ENCODE data around the gene TOR1AIP2.
A peak's percentile ranks its signal among the peaks of the same experiment; 100 is the strongest.
"Not testable (repeated sequence)": the region's sequence is repeated elsewhere in the genome, so short reads cannot be mapped to it uniquely, and the experiment has no call there.

TOR1AIP2 gene

DNA sequence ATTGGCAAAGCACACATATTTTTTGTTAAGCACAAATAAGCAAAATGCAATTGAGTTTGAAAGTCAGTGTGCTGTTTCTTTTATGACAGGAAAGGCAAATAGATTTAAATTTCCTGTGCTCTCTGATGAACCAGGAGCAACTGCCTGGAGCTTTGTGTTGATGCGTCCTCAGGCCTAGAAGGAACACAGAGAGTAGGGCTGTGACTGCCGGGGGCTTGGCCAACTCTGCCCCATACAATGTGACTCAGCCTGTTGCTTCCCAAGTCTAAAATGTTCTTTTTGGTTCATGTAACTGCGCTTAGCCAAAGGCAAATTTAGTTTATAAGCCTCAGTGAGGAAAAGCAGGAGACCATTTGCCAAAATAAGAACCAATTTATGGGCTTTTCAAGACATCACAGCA, 37.5 kb downstream of the TOR1AIP2 start:
- DNase-seq (ENCODE audit: low read depth, low spot score) = peak; percentile 42
- TF ChIP-seq FOXP2 (optimal IDR thresholded peaks at IDR 0.05; ENCODE audit: control extremely low read depth, extremely low read length, insufficient read depth) (peak; percentile 33), EZH2 (IDR thresholded peaks at IDR 0.05) (no peak)
- H3K9me3 ChIP-seq (ENCODE audit: low read depth, low read length) = no peaks in the 10 kb centered on the region
- H3K4me3 ChIP-seq = peak overlapping the region; percentile 42; the same call in 1 of the 2 replicates
- peaks cover 19% of the 10 kb centered on the region for H3K36me3 ChIP-seq (ENCODE audit: insufficient read depth, low read length)
- peak overlapping the region; percentile 90 for H3K27ac ChIP-seq
- H3K9ac ChIP-seq (ENCODE audit: insufficient read length) = peak overlapping the region; percentile 15

DNA sequence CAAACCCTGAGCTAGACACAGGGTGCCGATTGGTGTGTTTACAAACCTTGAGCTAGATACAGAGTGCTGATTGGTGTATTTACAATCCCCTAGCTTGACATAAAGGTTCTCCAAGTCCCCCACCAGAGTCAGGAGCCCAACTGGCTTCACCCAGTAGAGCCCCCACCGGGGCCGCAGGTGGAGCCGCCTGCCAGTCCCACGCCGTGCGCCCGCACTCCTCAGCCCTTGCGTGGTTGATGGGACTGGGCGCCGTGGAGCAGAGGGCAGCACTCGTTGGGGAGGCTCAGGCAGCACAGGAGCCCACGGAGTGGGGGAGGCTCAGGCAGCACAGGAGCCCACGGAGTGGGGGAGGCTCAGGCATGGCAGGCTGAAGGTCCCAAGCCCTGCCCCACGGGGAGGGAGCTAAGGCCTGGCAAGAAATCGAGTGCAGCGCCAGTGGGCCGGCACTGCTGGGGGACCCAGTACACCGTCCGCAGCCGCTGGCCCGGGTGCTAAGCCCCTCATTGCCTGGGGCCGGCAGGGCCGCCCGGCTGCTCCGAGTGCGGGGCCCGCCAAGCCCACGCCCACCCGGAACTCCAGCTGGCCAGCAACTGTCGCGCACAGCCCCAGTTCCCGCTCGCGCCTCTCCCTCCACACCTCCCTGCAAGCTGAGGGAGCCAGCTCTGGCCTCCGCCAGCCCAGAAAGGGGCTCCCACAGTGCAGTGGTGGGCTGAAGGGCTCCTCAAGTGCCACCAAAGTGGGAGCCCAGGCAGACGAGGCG, 40.7 kb downstream of the TOR1AIP2 start:
- H3K4me3 ChIP-seq; H3K27ac ChIP-seq; H3K9ac ChIP-seq (ENCODE audit: insufficient read length); H3K9me3 ChIP-seq (ENCODE audit: low read depth, low read length); H3K36me3 ChIP-seq (ENCODE audit: insufficient read depth, low read length); DNase-seq (ENCODE audit: low read depth, low spot score): not testable (repeated sequence)

DNA sequence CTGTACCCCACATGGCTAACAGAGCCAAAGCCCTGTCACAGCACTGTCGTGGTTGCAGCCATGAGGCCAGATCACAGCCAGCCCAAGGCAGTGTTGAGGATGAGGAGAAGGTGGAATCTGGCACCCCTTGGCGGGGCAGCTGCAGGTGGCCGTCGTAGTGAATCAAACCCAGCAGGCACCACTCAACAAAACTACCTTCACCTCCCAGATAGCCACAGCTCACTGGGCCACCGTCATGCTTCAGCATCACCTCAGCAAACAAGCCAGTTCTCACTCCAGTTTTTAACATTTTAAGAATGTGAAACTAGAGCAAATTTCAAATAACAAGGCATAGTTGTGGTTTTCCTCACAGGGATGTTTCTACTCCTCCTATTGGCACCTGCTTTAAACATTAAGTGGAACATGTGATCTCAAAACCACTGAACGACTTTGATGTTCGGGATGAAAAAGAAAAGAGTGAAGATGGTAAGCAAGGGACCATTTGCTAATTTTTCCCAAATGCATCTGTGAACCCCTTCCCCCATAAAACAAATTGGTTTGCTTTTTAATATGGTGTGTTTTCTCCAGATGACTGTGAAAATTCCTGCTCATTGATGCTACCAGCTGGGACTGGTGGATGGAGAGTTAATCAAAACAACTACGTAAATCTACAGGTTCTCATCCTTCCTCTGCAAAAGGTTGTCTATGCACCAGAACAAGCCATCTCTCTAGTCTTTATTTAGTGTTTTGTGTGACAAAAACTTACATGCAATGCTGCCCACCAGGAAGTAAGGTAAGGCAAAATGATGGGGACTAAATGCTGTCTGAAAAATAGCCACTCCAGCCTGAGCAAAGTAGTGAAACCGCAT, 45.5 kb downstream of the TOR1AIP2 start:
- TF ChIP-seq POLR2AphosphoS5 (IDR thresholded peaks at IDR 0.05; ENCODE audit: borderline replicate concordance, low read depth, low read length) (no peak), EZH2 (IDR thresholded peaks at IDR 0.05) (no peak), FOXP2 (optimal IDR thresholded peaks at IDR 0.05; ENCODE audit: control extremely low read depth, extremely low read length, insufficient read depth) (no peak)
- H3K27ac ChIP-seq = no peak overlapping the region
- no peaks in the 10 kb centered on the region for H3K36me3 ChIP-seq (ENCODE audit: insufficient read depth, low read length)
- H3K9ac ChIP-seq (ENCODE audit: insufficient read length) = no peak overlapping the region
- no peak for DNase-seq (ENCODE audit: low read depth, low spot score)
- no peaks in the 10 kb centered on the region for H3K9me3 ChIP-seq (ENCODE audit: low read depth, low read length)
- H3K4me3 ChIP-seq = no peak overlapping the region

DNA sequence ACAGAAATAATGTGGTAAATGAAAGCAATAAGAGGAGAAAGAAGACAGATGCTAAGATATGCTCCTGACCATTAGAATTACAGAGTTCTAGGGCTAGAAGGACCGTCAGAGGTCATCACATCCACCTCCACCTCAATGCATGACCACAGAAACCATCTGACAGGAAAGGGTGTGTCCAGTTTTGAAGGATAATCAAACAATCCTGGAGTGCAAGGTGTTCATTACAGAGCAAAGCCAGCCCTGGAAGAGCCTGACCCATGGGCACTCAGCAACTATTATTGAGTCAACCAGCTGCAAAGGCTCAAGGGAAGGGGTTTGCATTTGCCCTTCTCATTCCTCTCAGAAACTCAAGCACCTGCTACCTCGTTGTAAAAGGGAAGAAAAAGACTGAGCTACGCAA, 46.4 kb downstream of the TOR1AIP2 start:
- no peak for DNase-seq (ENCODE audit: low read depth, low spot score)
- H3K27ac ChIP-seq = no peak overlapping the region
- no peaks in the 10 kb centered on the region for H3K36me3 ChIP-seq (ENCODE audit: insufficient read depth, low read length)
- H3K9me3 ChIP-seq (ENCODE audit: low read depth, low read length) = no peaks in the 10 kb centered on the region
- no peak overlapping the region for H3K9ac ChIP-seq (ENCODE audit: insufficient read length)
- no peak overlapping the region for H3K4me3 ChIP-seq
- no peak for TF ChIP-seq FOXP2 (optimal IDR thresholded peaks at IDR 0.05; ENCODE audit: control extremely low read depth, extremely low read length, insufficient read depth)
- no peak for TF ChIP-seq EZH2 (IDR thresholded peaks at IDR 0.05)
- no peak for TF ChIP-seq POLR2AphosphoS5 (IDR thresholded peaks at IDR 0.05; ENCODE audit: borderline replicate concordance, low read depth, low read length)

DNA sequence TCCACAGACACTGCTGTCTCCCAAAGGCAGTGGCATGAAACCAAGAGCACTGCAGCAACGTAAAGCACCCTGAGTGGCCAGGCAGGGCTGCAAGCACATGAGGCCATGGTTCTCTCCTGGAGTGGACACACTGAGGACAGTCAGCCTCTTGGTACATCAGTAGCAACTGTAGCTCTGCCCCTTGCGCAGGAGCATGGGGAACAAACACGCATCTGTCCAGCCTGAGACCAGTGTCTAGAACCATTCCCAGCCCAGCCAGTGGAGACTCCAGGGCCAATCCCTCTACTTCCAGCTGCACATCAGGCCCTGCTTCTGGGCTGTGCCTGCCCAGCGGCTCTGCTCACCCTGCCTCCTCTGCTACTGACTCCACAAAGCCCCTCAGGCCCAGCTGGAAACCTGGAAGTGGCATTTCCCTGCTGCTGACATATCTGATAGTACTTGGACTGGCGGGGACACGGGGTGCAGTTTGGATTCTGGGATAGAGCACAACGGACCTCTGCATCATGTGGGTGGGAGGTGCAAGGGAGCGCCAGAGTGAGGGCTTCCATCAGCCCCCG, 49.0 kb downstream of the TOR1AIP2 start:
- no peaks in the 10 kb centered on the region for H3K9me3 ChIP-seq (ENCODE audit: low read depth, low read length)
- no peaks in the 10 kb centered on the region for H3K36me3 ChIP-seq (ENCODE audit: insufficient read depth, low read length)
- no peak overlapping the region for H3K4me3 ChIP-seq
- TF ChIP-seq EZH2 (IDR thresholded peaks at IDR 0.05) (no peak), POLR2AphosphoS5 (IDR thresholded peaks at IDR 0.05; ENCODE audit: borderline replicate concordance, low read depth, low read length) (no peak), FOXP2 (optimal IDR thresholded peaks at IDR 0.05; ENCODE audit: control extremely low read depth, extremely low read length, insufficient read depth) (no peak)
- H3K9ac ChIP-seq (ENCODE audit: insufficient read length) = no peak overlapping the region
- DNase-seq (ENCODE audit: low read depth, low spot score) = no peak
- H3K27ac ChIP-seq = no peak overlapping the region

DNA sequence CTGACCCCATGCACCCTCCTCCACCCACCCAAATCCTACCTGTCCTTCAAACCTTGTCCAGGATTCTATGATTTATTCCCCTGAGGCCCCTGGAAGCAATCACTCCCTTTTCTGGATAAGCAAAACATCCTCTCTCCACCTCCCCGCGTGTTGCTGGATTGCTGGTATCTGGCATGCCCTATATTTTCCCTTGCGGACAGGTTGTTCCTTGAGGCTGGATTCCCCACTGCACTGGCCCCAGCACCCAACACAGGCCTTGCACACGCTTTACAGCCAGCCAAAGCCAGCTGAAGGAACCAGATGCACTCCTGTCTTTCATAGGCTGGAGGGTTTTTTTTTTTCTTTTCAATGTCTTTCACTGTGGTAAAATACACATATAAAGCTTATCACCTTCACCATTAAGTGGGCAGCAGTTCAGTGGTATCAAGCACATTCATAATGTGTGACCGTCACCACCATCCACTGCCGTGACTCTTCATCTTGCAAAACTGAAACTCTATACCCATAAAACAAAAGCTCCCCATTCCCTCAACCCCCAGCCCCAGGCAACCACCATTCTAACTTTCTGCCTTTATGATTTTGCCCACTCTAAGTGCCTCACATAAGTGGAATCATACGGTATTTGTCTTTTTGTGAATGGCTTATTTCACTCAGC, 50.9 kb downstream of the TOR1AIP2 start:
- DNase-seq (ENCODE audit: low read depth, low spot score) = no peak
- TF ChIP-seq FOXP2 (optimal IDR thresholded peaks at IDR 0.05; ENCODE audit: control extremely low read depth, extremely low read length, insufficient read depth) = no peak
- TF ChIP-seq EZH2 (IDR thresholded peaks at IDR 0.05) = no peak
- no peak for TF ChIP-seq POLR2AphosphoS5 (IDR thresholded peaks at IDR 0.05; ENCODE audit: borderline replicate concordance, low read depth, low read length)

DNA sequence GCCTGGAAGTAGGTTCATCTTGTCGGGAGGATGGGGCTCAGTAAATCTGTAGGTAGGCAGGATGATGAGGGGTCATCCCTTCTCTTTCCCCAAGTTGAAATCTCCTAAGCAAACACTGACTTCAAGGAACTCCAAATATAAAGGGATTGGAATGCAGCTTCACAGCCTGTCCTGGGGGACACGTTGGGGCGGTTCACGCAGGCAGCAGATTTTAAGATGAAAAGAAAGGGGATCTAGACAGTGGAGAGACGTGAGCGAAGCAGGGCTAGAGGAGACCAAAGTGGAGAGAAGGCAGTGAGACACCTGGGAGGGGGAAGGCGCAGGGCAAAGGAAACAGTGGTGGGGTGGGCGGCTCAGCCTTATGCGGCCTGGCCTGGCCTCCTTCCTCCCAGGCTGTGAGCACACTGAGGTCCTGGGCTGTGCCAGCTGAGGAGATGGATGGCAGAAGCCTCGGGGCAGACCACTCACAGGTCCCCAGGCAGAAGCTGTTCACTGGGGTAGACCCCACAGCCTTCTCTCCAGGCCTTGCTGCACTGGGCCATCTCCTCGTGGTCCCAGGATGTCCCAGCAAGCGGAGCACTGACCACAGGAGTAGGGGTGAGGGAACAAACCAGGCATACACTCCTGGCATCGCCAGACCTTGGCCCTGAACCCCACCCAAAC, 51.7 kb downstream of the TOR1AIP2 start:
- H3K36me3 ChIP-seq (ENCODE audit: insufficient read depth, low read length) = no peaks in the 10 kb centered on the region
- H3K4me3 ChIP-seq = no peak overlapping the region
- no peak overlapping the region for H3K9ac ChIP-seq (ENCODE audit: insufficient read length)
- TF ChIP-seq EZH2 (IDR thresholded peaks at IDR 0.05) (no peak), FOXP2 (optimal IDR thresholded peaks at IDR 0.05; ENCODE audit: control extremely low read depth, extremely low read length, insufficient read depth) (no peak), POLR2AphosphoS5 (IDR thresholded peaks at IDR 0.05; ENCODE audit: borderline replicate concordance, low read depth, low read length) (no peak)
- DNase-seq (ENCODE audit: low read depth, low spot score) = no peak
- no peaks in the 10 kb centered on the region for H3K9me3 ChIP-seq (ENCODE audit: low read depth, low read length)
- H3K27ac ChIP-seq = no peak overlapping the region

More for the DNA sequence above, 50.9 kb downstream of the TOR1AIP2 start:
- Histone ChIP-seq H3K9ac (ENCODE audit: insufficient read length) (no peak overlapping the region), H3K9me3 (ENCODE audit: low read depth, low read length) (no peaks in the 10 kb centered on the region), H3K4me3 (no peak overlapping the region), H3K27ac (no peak overlapping the region), H3K36me3 (ENCODE audit: insufficient read depth, low read length) (no peaks in the 10 kb centered on the region)

DNA sequence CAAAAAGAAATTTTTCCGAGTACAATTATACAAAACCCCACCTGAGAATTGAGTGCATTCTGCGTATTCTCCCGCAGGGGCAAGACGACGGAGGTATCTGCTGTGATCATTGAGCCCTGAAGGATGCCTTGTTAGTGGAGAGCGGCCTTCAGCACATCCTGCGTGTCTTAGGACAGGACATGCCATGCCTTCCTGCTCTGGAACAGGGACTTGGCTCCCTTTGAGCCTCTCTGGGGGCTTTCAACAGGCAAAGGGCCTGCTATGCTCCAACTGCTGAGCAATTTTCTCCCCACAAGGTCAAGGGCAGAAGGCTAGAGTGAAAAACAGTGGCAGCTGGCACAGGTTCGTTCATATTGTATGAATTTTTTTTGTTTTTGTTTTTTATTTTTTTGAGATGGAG, 52.4 kb downstream of the TOR1AIP2 start:
- Histone ChIP-seq H3K4me3 (no peak overlapping the region), H3K9me3 (ENCODE audit: low read depth, low read length) (no peaks in the 10 kb centered on the region), H3K27ac (no peak overlapping the region), H3K36me3 (ENCODE audit: insufficient read depth, low read length) (no peaks in the 10 kb centered on the region), H3K9ac (ENCODE audit: insufficient read length) (no peak overlapping the region)
- TF ChIP-seq EZH2 (IDR thresholded peaks at IDR 0.05) (no peak), POLR2AphosphoS5 (IDR thresholded peaks at IDR 0.05; ENCODE audit: borderline replicate concordance, low read depth, low read length) (no peak), FOXP2 (optimal IDR thresholded peaks at IDR 0.05; ENCODE audit: control extremely low read depth, extremely low read length, insufficient read depth) (no peak)
- no peak for DNase-seq (ENCODE audit: low read depth, low spot score)
